ENCODE results near the gene SPACDR.
A peak's percentile ranks its signal among the peaks of the same experiment; 100 is the strongest.

SPACDR gene

DNA sequence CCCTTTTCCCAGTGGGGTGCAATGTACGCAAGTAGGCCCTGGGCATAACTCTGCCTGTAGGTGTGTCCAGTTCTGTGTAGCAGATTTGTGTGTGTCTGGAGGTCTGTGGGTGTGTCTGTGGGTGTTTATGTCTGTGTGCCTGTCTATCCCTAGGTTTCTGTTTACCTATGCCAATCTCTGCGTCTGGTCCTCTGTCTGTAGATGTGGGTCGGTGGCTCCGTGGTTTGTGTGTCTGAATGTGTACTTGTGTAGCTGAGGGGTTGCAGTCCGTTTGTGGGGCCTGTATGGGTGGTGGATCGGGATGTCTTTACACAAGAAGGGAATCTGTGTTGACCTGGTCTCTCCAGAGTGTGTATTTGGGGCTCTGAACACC lies 20.6 kb upstream of the SPACDR start:
- DNase-seq, result no peak

DNA sequence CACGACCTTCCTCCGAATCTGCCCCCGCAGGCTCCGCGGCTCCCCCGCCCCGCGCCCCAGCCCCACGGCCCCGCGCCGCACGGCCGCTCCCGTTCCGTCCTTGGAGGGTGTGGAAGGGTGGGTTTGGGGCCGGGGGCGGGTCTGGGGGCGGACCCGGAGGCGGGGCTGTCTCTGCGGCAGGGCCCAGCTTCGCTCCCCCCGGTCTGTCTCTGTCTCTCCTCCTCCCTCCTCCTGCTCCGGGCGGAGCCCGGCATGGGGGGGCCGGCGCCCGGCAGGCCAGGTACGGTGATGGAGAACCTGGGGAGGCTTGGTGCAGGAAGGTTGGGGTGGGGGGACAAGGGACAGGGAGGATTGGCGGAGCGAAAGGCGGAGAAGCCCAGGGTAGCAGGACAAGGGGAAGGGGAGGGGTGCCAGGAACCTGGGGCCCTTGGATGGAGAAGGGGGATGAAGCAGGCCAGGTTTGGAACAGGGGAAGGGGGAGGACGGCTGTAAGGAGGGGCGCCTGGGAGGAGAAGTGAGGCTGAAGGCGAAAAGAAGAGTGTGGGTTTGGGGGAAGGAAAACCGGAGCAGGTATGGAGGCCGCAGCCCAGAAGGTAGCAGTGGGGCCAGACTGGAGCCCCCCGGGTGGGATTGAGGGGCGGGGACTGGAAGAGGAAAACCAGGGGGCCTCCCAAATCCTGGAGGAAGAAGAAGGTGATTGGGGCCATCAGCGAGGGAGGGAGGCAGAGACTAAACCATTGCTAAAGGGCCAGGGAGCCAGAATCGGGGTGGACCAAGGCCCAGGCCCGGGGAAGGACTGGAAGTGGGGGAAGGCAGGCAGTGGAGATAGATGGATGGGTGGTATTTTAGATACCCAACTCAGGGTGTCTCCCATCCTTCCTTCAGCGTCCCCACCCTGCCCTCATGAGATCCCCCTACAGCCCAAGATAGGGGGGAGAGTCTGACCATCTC lies 19.9 kb upstream of the SPACDR start, which contains the start of gene NYAP1:
TSS of gene NYAP1 (plus strand) at position 206 of the 951 bp plus-strand sequence. CDS start 1,385 bp downstream, outside the sequence.
- no peak for DNase-seq

DNA sequence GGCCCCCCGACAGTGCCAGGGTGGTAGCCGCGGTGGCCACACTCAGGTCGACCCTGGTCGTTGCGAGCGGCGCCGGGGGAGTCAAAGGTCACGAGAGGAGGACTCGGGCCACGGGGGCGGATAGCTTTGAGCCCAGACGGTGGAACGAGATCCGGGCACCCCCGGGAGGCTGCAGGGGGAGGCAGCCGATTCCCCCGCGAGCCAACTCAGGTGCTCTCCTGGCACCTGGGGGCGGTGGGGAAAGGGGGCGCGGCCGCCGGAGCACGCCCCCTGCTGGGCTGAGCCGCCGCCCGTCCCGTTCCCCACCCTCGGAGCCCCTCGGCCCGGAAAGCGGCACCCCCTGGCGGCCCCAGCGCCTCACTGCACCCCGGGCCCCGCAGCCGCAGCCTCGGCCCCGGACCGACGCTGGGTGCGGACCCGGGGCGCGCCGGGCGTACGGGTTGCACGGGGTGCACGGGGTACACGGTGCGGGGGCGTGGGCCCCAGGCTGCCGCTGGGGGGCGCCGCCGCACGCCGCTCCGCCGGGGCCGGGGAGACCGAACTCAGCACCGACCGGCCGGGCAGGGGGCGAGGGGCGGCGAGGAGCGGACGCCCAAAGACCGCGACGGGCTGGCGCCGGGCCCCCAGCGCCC lies 19.1 kb upstream of the SPACDR start:
- DNase-seq, result no peak

- no peak for DNase-seq
Observed at GRCh38 chr7:100482728-100483089, 18.6 kb upstream of the SPACDR start.

GRCh38 chr7:100481466-100481865 lies 17.4 kb upstream of the SPACDR start:
- DNase-seq, result no peak

- DNase-seq, result peak; percentile 82
Observed at GRCh38 chr7:100478958-100479660, 15.0 kb upstream of the SPACDR start, which contains the start of gene TSC22D4. TSC22D4 (minus strand) TSS chr7:100479214; CDS start chr7:100478038, 1,176 bp downstream.

GRCh38 chr7:100477871-100478267 lies 13.8 kb upstream of the SPACDR start:
- DNase-seq, result no peak

DNA sequence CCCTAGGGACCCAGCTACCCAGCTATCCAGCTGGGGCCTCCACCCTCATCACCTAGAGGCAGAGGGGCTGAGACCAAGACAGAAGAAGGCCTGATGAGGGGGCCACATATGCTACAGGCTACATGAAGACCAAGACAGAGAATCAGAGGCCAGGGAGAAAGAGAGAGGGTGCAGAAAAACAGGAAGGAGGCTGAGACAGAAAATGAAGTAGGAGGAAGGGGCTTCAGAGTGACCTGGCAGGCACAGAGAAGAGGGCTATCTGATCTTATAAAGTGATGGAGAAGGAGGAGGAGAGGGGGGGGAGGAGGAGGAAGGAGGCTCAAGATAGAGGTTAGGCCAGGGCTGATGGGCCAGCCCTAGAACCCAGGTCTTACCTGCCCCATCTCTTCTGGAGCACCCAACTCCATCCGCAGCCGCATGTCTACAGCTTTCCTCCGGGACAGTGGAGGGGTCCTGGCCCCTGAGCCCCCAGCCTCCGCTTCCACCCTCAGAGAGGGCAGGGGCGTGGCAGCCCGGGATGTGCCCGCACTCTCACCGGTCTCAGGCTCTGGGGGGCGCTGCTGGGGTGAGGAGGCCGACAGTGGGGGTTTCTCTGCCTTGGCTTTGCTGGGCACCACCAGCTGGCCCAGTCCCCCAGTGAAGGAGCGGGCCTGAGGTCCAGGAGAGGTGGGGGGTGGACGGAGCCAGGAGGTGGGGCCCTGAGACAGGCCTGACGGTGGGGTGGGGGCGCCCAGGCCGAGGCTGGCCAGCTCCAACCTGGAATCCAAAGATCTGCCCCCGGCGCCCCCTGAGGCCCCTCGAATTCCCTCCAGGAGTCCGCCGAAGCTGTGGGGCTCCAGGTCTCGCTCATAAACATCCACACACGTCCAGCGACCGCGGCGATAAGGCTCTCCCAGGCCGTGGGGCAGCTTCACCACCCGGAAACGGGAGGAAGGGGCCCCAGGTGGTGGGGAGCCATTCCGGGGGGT lies 13.1 kb upstream of the SPACDR start:
- DNase-seq, result no peak

DNA sequence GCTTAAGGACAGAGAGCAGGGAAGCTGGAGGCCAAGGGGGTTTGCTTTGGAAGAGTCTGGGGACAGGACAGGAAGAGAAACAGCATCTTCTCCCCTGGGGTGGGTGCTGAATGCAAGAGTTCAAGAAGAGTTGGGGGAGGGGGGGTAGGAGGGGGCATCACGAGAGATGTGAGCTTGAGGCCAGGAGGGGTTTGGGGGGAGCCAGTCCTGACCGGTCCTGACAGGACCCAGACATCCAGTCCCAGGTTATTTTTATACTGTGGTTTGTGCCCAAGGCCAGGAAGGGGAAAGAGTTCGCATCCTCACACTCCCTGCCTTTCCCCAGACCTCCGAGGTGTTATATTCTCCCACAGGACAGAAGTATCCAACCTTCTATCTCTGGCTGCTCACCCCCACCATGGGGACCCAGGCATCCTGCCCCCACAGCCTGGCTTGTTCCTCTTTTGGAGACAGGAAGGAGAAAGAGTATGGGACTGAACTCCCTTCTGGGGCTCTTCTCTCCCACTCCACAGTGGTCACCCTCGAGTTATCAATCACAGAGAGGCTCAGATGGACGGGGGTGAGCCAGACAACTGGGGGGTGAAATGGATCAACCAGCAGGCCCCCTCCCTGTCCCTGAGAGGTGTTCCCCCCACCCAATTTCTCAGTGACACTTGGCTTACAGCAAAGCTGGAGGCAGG lies 12.2 kb upstream of the SPACDR start:
- DNase-seq, result no peak

DNA sequence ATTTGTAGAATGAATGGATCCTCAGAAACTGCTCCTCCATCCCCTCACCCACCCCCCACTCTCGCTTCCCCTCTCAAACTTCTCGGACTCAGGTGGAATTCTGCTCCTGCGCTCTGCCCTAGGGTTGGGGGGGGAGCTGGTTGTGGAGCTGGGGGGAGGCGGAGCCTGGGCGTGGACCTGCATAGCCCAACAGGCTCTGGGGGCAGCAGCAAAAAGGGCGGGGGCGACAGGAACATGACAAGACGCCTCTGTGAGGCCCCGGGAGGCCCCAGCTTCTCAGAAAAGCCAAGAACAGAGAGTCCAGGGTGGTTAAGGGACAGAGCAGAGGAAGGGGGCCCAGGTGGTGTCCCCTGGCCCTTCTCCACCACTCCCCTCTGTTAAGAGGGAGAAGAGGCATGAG lies 11.5 kb upstream of the SPACDR start:
- DNase-seq, result no peak

DNA sequence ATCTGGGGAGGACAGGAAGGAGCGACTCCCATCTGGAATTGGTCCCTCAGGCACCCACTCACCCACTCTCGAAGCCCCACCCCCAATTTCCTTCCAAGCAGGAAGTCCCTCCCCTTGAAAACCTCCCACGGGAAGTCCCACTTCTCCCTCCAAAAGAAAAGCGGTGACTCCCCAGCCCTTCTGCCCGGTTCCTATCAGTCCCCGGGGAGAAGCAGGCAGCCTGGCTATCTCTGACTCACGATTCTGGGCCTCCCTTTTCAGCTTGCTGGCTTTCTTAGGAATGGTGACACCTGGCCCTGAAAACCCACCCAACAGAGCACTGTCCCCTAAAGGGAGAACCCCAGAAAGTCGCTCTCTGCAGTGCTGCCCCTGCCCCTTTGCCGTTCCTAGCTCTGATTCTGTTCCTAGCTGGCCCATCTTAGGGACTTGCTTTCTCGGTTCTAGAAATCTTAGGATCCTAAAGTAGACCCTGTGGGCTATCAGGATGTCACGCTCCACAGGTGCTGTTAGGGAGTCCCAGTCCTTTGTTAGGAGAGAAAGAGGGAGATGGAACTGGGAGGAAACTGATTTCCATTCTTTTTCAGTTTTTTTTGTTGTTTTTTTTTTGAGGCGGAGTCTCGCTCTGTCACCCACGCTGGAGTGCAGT lies 8.9 kb upstream of the SPACDR start:
- DNase-seq, result no peak

GRCh38 chr7:100472121-100472851 lies 8.2 kb upstream of the SPACDR start:
- DNase-seq, result no peak

DNA sequence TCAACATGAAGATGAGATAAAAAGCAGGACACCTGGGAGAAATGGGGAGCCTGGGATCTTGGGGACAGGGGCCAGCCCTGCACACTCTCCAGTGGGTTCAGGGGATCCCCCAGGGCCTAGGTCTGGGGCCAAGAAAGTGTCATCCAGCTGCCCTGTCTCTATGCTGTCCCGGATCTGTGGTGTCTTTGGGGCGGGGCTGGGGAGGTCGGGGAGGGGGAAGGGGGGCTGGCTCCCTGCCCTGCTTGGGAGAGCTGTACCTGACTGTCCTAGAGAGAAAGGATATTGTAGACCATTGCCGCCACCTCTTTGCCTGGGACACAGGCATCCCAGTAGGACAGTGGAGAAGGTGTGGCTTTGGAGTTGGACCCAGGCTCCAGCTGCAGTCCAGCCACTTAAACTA lies 7.0 kb upstream of the SPACDR start:
- DNase-seq, result no peak

DNA sequence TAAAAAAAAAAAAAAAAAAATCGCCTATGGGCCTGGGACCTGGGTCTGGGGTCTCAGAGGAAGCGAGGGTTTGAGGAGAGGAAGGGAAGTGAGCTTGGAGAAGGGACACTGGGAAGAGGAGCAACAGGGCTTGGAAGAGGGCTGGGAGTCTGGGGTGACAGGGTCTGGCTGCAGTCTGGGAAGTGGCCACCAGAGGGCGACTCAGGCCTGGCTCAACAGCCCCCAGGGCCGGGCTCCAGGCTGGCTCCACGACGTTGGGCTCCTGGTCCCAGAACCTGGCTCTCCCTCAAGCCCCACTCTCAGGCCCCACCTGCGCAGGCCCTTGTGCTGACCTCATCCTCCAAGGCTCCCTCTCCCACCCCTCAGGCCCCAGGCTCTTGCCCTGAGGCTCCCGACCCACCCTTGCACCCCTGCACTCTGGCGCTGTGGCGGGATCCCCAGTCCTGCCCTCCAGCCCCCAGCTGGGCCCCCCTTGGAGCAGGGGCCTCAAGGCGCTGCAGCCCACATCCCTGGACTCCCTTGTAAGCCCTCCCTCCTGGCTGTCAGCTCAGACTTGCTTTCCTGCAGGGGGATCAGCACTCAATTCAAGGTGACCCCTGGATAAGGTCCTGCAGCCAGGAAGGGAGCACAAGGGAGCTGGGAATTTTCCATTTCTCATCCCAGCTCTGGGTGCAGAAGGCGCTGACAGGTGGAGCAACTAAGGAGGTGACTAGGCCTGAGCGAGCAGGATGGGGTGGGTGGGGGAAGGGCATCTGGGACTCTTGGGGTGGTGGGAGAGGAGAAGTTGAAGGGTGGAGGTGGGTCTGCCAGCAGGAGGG lies 5.4 kb upstream of the SPACDR start:
- DNase-seq, result peak; percentile 76

- no peak for DNase-seq
Observed at GRCh38 chr7:100467638-100468373, 3.7 kb upstream of the SPACDR start.

DNA sequence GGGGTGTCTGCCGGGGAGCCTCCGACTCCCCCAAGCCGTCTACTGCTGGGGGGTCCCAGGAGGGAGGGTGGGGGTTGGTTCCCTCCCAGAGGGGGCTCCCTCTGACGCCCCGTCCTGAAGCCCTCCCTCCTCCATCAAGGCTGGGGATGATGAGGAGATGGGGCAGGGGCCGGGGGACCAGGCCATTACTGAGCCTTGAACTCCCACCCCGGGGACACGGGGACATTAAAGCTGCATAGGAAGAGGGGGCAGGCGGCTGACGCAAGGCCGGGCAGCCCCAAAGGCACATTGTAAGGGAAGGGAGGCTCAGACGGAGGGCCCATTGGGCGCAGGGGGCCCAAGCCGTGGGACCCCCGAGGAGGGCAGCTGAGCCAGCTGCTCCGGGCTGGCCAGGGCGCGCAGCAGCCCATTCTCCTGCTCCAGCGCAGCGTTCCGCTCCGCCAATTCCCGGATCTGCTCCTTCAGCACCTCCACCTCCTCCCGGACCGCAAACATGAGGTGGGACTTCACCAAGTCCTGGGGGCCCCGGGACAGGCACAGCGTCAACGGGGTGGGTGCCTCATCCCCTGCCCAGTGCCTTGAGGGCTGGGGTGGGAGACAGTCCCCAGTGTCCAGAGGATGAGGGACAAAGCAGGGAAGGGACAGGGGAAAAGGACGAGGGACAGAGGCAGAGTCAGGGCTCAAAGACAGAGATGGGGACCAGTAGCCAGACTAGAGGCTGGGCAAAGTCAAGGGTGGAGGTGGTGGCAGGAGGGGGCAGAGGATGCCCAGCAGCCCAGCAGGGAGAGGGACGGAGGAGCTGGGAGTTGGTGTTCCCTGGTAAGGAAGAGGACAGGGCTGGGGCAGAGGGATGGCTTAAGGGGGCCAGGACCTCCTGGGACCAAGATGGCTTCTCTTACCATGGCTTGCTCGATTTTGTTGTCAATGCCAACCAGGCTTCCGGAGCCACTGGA lies 2.9 kb upstream of the SPACDR start:
- DNase-seq, result no peak

- peak; percentile 62 for DNase-seq
Observed at GRCh38 chr7:100465702-100466311, 1.7 kb upstream of the SPACDR start.

Measured in NCI-H2029 (cell line).